GM12874 (cell line): ENCODE data around the gene ZNF384.
A peak's percentile ranks its signal among the peaks of the same experiment; 100 is the strongest.

ENCODE experiments used
- TF ChIP-seq, protein P1 (sequence below): IDR thresholded peaks from 2 replicates; pipeline ENCODE4 v1.5.1; 2011; ENCODE audit warnings: low read depth, mild to moderate bottlenecking, control low read depth, low read length, moderate library complexity; ENCODE audit not compliant: insufficient read depth

ZNF384 gene

DNA sequence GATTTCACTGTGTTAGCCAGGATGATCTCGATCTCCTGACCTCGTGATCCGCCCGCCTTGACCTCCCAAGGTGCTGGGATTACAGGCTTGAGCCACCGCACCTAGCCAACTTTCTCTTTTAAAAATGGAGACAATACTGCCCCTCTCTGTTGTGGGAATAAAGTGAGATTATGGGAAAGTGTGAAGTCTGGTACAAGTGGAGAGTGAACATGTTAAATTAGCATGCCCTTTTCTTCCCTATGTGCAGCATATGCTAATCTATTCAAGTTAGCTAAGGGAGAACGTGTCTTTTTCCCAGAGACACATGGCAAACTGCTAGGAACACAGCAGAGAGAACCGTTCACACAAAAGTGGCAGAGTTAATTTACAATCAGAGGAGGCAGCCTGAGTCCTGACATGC is 36.2 kb upstream of the ZNF384 start:
- TF ChIP-seq, protein P1, sequence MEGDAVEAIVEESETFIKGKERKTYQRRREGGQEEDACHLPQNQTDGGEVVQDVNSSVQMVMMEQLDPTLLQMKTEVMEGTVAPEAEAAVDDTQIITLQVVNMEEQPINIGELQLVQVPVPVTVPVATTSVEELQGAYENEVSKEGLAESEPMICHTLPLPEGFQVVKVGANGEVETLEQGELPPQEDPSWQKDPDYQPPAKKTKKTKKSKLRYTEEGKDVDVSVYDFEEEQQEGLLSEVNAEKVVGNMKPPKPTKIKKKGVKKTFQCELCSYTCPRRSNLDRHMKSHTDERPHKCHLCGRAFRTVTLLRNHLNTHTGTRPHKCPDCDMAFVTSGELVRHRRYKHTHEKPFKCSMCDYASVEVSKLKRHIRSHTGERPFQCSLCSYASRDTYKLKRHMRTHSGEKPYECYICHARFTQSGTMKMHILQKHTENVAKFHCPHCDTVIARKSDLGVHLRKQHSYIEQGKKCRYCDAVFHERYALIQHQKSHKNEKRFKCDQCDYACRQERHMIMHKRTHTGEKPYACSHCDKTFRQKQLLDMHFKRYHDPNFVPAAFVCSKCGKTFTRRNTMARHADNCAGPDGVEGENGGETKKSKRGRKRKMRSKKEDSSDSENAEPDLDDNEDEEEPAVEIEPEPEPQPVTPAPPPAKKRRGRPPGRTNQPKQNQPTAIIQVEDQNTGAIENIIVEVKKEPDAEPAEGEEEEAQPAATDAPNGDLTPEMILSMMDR, result no peak

DNA sequence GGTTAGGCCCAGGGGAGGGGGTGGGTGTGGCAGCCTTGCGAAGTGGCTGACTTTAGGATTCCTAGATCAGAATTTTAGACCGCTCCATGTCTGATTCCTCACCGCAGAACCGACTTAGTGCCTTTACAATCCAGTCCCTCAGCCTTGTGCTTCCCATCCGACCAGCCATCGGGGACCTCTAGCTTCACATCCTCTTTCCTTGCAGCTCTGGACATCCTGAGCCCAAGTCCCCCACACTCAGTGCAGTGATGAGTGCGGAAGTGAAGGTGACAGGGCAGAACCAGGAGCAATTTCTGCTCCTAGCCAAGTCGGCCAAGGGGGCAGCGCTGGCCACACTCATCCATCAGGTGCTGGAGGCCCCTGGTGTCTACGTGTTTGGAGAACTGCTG is 35.2 kb upstream of the ZNF384 start:
- TF ChIP-seq, protein P1, result no peak

DNA sequence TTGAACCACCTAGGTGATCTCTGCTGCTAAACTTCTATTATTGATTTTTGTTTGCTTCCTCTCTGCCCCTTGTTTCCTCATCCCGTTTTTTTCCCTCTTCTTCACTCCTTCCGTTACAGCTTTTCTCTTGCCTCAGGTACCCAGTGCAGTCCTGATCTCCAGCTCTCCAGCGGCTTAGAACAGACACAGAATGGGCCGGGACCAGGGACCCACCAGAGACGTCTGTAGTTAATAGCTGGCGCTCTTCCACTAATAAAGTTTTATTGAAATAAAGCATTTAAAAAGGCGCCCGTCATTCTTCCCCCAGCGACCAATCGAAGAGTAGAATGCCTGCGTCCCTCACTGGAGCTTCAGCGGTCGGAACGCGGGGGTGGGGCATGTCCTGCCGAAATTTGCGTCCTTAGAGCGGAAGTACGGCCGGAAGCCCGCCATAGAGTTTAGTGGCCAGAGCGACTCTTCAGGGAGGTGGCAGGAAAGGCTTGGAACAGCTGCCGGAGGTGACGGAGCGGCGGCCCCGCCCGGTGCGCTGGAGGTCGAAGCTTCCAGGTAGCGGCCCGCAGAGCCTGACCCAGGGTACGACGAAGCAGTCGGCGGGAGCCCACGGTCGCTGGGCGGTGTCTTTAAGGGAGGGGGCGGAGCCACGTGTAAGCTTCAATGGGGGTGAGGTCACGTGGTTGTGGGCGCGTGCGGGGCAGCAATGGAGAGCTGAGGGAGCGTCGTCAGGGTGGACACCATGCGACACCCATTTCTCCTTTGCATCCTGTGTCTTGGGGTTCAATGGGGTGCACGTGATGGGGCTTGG is 34.6 kb upstream of the ZNF384 start, which contains the start of gene COPS7A:
COPS7A (plus strand) TSS at position 440 of the 802 bp plus-strand sequence. CDS start 611 bp downstream, outside the sequence.
- TF ChIP-seq, protein P1, result no peak

DNA sequence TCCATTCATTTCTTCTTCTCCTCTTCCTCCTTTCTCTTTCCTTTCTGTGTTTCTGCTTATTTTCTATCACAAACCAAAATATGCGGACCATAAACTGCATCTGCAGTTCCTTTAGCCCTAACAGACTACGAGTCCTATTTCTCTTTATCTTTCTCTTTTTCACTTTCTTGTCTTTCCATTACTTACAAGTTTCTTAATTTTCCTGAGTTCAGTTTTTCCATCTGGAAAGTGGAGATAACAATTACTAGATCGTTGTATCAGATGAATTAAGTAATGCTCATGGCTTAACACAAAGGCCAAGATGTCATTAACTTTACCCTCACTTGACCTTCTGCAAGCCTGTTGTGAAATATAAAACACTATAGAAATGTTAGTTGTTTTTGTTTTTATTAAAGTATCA is 33.7 kb upstream of the ZNF384 start:
- TF ChIP-seq, protein P1, result no peak

DNA sequence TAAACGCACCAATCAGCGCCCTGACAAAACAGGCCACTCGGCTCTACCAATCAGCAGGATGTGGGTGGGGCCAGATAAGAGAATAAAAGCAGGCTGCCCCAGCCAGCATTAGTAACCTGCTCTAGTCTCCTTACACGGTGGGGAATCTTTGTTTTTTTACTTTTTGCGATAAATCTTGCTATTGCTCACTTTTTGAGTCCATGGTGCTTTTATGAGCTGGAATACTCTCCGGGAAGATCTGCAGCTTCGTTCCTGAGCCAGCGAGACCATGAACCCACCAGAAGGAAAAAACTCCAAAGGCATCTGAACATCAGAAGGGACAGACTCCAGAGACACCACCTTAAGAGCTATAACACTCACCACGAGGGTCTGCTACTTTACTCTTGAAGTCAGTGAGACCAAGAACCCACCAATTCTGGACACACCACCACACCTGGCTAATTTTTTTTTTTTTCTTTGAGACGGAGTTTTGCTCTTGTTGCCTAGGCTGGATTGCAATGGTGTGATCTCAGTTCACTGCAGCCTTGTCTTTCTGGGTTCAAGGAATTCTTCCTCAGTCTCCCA is 27.8 kb upstream of the ZNF384 start:
- TF ChIP-seq, protein P1, result no peak

DNA sequence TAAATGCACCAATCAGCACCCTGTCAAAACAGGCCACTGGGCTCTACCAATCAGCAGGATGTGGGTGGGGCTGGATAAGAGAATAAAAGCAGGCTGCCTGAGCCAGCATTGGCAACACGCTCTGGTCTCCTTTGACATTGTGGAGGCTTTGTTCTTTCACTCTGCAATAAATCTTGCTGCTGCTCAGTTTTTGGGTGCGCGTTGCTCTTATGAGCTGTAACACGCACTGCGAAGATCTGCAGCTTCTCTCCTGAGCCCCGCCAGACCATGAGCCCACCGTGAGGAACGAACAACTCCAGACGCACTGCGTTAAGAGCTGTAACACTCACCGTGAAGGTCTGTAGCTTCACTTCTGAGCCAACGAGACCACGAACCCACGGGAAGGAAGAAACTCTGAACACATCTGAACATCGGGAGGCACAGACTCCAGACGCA is 19.8 kb upstream of the ZNF384 start:
- TF ChIP-seq, protein P1, result no peak

DNA sequence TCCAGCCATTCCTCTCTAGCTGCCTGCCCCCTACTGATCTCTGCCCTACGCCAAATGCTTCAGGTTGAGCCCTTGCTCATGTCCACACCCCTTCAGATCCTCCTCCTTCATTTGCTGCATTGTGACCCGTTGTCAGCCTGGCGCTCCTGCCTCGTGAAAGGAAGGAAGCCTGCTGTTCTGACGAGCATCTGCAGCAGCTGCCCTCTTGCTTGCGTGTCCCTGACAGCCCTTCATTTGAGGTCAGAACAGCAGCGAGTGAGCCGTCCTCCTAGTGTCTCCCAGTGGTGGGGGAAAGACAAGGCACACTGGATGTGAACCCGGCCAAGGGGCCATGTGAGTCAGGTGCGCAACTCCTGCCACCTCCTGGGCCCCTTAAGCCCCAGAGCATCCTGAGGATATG is 14.5 kb upstream of the ZNF384 start:
- TF ChIP-seq, protein P1, result 0 out of 2 replicates have a peak, but pooled peaks have one; percentile 7
